ENCODE results near the gene TAB3. TPM values are rescaled to one million over a fixed set of nuclear protein-coding genes. Genes with fewer than 3 reads are reported as not detected.

Gene TAB3
- total RNA-seq, 1 experiment from 2014 or later: 13.5 TPM

GRCh38 chrX:30930679-30931078 lies 41.6 kb upstream of the TAB3 start:
- Histone ChIP-seq H4K8ac (replicated peaks; ENCODE audit: insufficient read length, low read depth, low read length) (no peak overlapping the region), H4K91ac (ENCODE audit: insufficient read length, low read depth, low read length) (no peak overlapping the region), H3K27ac (ENCODE audit: insufficient read length, low read depth, low read length) (no peak overlapping the region), H4K5ac (ENCODE audit: insufficient read length, low read depth, low read length) (no peak overlapping the region), H3K79me1 (ENCODE audit: insufficient read depth, low read depth, low read length, poor library complexity, severe bottlenecking) (no peaks in the 10 kb centered on the region), H3K56ac (ENCODE audit: insufficient read length, low read depth, low read length) (no peak overlapping the region), H3K9ac (ENCODE audit: extremely low read depth, insufficient read length, low read length) (no peak overlapping the region), H2BK20ac (ENCODE audit: low read depth, low read length, poor library complexity, severe bottlenecking) (no peak overlapping the region), H4K20me1 (ENCODE audit: control insufficient read depth, insufficient read depth, insufficient read length) (no peaks in the 10 kb centered on the region), H3K18ac (ENCODE audit: insufficient read length, low read depth, low read length) (no peak overlapping the region), H3K4me2 (ENCODE audit: insufficient read depth, insufficient read length, low read length) (no peak overlapping the region), H3K27me3 (ENCODE audit: insufficient read depth, low read length) (no peaks in the 10 kb centered on the region), H2BK12ac (ENCODE audit: insufficient read length, low read depth, low read length) (no peak overlapping the region), H2BK5ac (ENCODE audit: insufficient read length, low read length) (no peak overlapping the region), H3T11ph (ENCODE audit: low read length) (no peak overlapping the region), H3K4me1 (ENCODE audit: insufficient read depth, low read length) (no peaks in the 10 kb centered on the region), H3K23ac (ENCODE audit: insufficient read length, low read depth, low read length) (no peak overlapping the region), H3K14ac (ENCODE audit: insufficient read depth, low read length) (no peak overlapping the region), H2AK5ac (ENCODE audit: insufficient read length, low read length) (no peak overlapping the region), H2AFZ (ENCODE audit: low read length) (no peak overlapping the region), H3K4ac (ENCODE audit: low read depth, low read length) (no peak overlapping the region), H2BK15ac (ENCODE audit: low read depth, low read length) (no peak overlapping the region), H3K79me2 (ENCODE audit: insufficient read depth, low read length) (no peaks in the 10 kb centered on the region), H3K23me2 (ENCODE audit: insufficient read length, low read depth, low read length, poor library complexity, severe bottlenecking) (no peaks in the 10 kb centered on the region), H3K9me3 (ENCODE audit: control insufficient read depth, low read depth, low read length) (no peaks in the 10 kb centered on the region), H2BK120ac (ENCODE audit: low read depth, low read length, poor library complexity, severe bottlenecking) (no peak overlapping the region)
- no peak for DNase-seq
- Mint-ChIP-seq H3K4me1 (no peaks in the 10 kb centered on the region), H3K27me3 (ENCODE audit: low read depth) (no peaks in the 10 kb centered on the region), H3K27ac (no peak overlapping the region), H3K9me3 (peaks cover 49 to 54% of the 10 kb centered on the region in 2 experiments), H3K36me3 (ENCODE audit: insufficient read depth in 1 of 3, low read depth in 3 of 3) (no peaks in the 10 kb centered on the region; a peak in 3 of 7 replicates), H3K4me3 (no peak overlapping the region)
- no peak for TF ChIP-seq CTCF (conservative IDR thresholded peaks at IDR 0.05)
- no CpG with 5 or more reads among the region's 6 CpGs for WGBS (ENCODE audit: extremely low coverage, insufficient read length, low lambda C conversion rate)

Measured in H9 (cell line).